GM12801 (cell line): Measurements from ENCODE around the gene NRAP.

ENCODE experiments used
- TF ChIP-seq, protein P1 (sequence below): IDR thresholded peaks from one replicate; pipeline ENCODE4 v1.5.1; 2011; ENCODE audit warnings: control low read depth; ENCODE audit not compliant: insufficient read length; ENCODE audit errors: extremely low read depth

The NRAP gene

DNA sequence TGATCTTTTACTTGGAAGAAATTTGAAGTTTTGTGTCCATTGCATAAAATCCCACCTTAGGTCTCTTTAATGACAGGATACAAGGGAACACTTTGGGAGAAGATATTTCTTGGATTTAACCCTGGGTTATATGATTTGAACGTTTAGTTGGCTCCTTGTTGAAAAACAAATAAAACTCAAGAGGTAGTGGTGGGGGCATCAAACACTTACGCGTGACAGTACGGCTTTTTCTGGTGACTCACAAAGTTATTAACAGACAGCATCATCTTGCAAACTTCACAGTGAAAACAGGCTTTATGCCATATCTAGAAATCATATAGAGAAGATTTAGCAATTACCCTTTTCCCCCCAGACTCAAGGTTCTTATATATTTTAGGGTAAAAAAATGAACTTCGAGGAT lies 699 bp downstream of the NRAP start:
- TF ChIP-seq, protein P1, sequence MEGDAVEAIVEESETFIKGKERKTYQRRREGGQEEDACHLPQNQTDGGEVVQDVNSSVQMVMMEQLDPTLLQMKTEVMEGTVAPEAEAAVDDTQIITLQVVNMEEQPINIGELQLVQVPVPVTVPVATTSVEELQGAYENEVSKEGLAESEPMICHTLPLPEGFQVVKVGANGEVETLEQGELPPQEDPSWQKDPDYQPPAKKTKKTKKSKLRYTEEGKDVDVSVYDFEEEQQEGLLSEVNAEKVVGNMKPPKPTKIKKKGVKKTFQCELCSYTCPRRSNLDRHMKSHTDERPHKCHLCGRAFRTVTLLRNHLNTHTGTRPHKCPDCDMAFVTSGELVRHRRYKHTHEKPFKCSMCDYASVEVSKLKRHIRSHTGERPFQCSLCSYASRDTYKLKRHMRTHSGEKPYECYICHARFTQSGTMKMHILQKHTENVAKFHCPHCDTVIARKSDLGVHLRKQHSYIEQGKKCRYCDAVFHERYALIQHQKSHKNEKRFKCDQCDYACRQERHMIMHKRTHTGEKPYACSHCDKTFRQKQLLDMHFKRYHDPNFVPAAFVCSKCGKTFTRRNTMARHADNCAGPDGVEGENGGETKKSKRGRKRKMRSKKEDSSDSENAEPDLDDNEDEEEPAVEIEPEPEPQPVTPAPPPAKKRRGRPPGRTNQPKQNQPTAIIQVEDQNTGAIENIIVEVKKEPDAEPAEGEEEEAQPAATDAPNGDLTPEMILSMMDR: no peak

GRCh38 chr10:113661332-113661731 lies 2.5 kb downstream of the NRAP start:
- TF ChIP-seq, protein P1: no peak

- TF ChIP-seq, protein P1: no peak
These were observed 6.3 kb downstream of the NRAP start for GRCh38 chr10:113657544-113657943.

DNA sequence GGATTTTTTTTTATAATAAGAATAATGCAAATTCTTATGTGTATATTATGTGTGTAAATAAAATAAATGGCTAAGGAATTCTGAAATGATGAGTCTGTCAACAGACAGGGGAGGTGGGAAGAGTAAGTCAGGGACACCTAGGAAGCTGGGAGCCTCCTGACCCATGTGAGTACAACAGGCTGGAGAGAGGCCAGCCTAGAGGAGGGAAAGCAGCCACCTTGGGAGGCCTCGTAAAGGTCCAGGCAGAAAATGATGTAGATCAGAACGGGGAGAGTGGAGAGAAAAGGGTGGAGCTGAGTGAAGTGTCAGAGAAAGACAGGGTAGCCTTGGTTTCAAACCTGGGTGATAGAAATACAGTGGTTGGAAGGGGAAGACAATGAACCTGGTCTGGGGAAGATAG lies 6.9 kb downstream of the NRAP start:
- TF ChIP-seq, protein P1: no peak

DNA sequence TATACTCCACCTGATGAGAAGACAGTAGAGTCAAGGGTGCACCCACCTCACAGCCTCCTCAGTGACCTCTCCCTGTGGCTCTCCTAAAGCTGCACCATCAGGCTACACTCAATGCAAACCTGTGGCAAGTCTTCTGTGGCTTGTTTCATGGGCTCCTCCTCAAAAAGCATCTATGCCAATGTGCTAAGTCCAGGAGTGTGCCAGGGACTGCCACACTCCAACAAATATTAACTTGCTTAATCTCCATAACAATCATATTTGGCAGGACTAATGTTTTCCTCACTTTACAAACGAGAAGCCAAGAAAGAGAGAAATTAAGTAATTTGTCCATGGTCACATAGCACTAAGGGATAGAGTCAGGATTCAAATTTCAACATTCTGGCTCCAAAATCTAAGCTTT lies 11.9 kb downstream of the NRAP start:
- TF ChIP-seq, protein P1: no peak

GRCh38 chr10:113651021-113651420 lies 12.8 kb downstream of the NRAP start:
- TF ChIP-seq, protein P1: no peak

DNA sequence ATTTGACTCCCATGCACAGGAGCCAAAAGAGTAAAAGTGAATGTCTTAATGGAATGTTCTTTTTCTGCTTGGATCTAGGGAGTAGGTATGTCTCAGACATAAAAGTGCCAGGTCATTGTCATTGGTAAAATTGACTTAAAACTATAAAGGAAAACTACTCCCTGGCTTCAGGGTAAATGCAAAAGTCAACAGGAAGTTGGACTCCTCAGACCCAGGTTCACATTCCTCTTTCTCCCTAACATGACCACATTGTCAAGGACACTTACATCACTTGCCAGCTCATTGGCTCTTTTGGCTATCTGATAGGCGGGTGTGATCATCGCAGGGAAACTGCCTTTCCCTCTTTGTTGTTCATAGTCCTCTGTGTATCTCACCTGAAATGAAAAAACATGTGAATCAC lies 13.7 kb downstream of the NRAP start:
- TF ChIP-seq, protein P1: no peak

- TF ChIP-seq, protein P1: no peak
These were observed 15.4 kb downstream of the NRAP start for GRCh38 chr10:113648478-113648877.
